Measurements from ENCODE around the gene SSBP4.
A peak's percentile ranks its signal among the peaks of the same experiment; 100 is the strongest.

The SSBP4 gene

DNA sequence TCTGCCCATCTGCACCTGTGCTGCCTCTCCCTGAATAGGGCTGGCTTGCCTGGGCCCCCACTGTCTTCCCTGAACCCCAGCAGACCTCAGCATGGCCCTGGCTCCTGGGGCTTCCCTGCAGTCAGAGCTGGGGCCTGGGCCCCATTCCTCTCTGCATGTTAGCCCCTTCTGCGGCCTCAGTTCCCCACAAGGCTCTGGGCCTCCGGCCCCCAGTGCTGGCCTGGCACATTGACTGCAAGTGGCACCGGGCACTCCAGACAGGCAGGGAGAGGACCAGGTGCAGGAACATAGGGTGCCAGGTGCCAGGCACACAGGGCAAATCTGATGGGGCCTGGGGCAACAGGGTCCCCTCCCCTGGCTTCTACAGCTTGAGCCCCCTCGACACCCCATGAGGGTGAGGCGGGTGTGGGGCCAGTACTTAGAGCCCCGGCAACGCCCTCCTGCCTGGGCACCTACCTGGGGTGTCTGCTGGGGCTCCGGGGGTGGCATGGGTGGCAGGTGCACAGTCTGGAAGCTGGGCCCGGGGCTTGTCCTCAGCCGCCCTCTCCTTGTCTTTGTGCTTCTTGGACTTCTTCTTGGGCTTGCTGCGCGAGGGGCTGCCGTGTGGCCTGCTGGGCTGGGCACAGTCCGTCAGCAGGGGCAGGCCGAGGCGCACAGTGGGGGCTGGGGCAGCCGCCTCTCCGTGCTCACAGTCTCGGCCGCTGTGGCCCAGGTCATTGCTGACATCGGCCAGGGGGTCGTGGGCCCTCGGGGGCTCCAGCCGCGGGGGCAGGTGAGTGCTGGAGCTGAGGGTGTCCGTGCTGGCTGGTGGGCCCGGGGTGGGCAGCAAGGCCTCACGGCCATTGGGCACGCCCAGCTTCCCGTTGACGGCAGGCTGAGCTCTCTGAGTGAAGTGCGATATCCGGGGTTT is 31.1 kb downstream of the SSBP4 start:
- no peak overlapping the region for H3K27ac ChIP-seq

GRCh38 chr19:18450931-18451836 is 32.0 kb downstream of the SSBP4 start:
- TF ChIP-seq, protein P1, sequence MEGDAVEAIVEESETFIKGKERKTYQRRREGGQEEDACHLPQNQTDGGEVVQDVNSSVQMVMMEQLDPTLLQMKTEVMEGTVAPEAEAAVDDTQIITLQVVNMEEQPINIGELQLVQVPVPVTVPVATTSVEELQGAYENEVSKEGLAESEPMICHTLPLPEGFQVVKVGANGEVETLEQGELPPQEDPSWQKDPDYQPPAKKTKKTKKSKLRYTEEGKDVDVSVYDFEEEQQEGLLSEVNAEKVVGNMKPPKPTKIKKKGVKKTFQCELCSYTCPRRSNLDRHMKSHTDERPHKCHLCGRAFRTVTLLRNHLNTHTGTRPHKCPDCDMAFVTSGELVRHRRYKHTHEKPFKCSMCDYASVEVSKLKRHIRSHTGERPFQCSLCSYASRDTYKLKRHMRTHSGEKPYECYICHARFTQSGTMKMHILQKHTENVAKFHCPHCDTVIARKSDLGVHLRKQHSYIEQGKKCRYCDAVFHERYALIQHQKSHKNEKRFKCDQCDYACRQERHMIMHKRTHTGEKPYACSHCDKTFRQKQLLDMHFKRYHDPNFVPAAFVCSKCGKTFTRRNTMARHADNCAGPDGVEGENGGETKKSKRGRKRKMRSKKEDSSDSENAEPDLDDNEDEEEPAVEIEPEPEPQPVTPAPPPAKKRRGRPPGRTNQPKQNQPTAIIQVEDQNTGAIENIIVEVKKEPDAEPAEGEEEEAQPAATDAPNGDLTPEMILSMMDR (IDR thresholded peaks at IDR 0.05; ENCODE audit: low read depth, low read length, missing control alignments): peak; percentile 97
- H3K4me3 ChIP-seq (ENCODE audit: low read depth, low read length): no peak overlapping the region
- H3K27me3 ChIP-seq (replicated peaks): no peaks in the 10 kb centered on the region
- peak; percentile 75 for DNase-seq
- no peak overlapping the region for H3K27ac ChIP-seq
- in situ Hi-C loops (cut with HindIII; ENCODE audit: low pct_ligation_motif_present, low sequenced_read_pairs): no loop called here
- peaks cover 31% of the 10 kb centered on the region for H3K36me3 ChIP-seq (replicated peaks)

More for the DNA sequence above, 31.1 kb downstream of the SSBP4 start:
- in situ Hi-C loops (cut with HindIII; ENCODE audit: low pct_ligation_motif_present, low sequenced_read_pairs): no loop called here
- DNase-seq: no peak
- Histone ChIP-seq H3K36me3 (replicated peaks) (peaks cover 37% of the 10 kb centered on the region), H3K4me3 (ENCODE audit: low read depth, low read length) (no peak overlapping the region), H3K27me3 (replicated peaks) (no peaks in the 10 kb centered on the region)
- TF ChIP-seq, protein P1 (IDR thresholded peaks at IDR 0.05; ENCODE audit: low read depth, low read length, missing control alignments): no peak

GRCh38 chr19:18452386-18452785 is 33.2 kb downstream of the SSBP4 start:
- Histone ChIP-seq H3K27me3 (replicated peaks) (no peaks in the 10 kb centered on the region), H3K27ac (no peak overlapping the region), H3K4me3 (ENCODE audit: low read depth, low read length) (no peak overlapping the region), H3K36me3 (replicated peaks) (peaks cover 29% of the 10 kb centered on the region)
- in situ Hi-C loops (cut with HindIII; ENCODE audit: low pct_ligation_motif_present, low sequenced_read_pairs): no loop called here
- TF ChIP-seq, protein P1 (IDR thresholded peaks at IDR 0.05; ENCODE audit: low read depth, low read length, missing control alignments): no peak
- no peak for DNase-seq

DNA sequence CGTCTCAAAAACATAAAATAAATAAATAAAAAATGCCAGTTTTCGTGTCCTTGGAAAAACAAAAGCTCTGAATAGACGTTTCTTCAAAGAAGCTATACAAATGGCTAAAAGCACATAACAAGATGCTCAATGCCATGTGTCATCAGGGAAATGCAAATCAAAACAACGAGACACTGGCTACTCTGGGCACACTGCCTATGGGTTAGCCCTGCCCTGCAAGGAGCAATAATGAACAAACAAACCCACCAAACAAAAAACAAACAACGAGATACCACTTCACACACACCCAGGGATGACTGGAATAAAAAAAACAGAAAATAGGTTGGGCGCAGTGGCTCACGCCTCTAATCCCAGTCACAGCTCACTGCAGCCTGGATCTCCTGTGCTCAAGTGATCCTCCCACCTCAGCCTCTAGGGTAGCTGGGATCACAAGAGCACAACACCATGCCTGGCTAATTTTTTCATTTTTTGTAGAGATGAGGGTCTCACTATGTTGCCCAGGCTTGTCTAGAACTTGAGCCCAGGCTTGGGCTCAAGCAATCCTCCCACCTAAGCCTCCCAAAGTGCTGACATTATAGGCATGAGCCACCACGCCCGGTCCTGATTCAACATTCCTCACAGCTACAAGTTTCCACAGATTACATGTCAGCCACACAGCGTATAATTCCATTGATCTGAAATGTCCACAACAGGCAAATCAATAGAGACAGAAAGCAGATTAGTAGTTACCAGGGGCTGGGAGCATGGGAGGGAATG is 34.2 kb downstream of the SSBP4 start:
- Histone ChIP-seq H3K4me3 (ENCODE audit: low read depth, low read length) (no peak overlapping the region), H3K27ac (no peak overlapping the region), H3K27me3 (replicated peaks) (no peaks in the 10 kb centered on the region), H3K36me3 (replicated peaks) (peaks cover 29% of the 10 kb centered on the region)
- DNase-seq: no peak
- in situ Hi-C loops (cut with HindIII; ENCODE audit: low pct_ligation_motif_present, low sequenced_read_pairs): no loop called here
- TF ChIP-seq, protein P1 (IDR thresholded peaks at IDR 0.05; ENCODE audit: low read depth, low read length, missing control alignments): no peak

DNA sequence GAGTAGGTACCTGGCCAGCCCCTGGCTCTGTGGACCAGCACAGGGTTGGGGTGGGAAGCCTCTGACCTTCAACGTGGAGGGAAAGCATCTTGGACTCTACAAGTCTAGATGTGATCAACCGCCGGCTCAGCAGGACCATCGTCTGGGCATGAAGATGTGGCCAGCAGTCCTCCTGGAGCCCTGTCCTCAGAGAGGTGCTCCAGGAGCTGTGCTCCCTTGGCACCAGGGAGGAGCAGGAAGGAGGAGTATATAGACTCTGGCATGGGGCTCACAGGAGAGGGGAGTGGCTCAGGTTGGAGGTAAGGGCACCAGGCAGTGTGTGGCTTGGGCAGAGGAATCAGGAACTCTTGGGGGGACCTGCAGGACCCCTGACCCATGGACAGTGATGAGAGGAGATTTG is 37.1 kb downstream of the SSBP4 start:
- Histone ChIP-seq H3K4me3 (ENCODE audit: low read depth, low read length) (no peak overlapping the region), H3K36me3 (replicated peaks) (peaks cover 28% of the 10 kb centered on the region), H3K27me3 (replicated peaks) (no peaks in the 10 kb centered on the region), H3K27ac (no peak overlapping the region)
- TF ChIP-seq, protein P1 (IDR thresholded peaks at IDR 0.05; ENCODE audit: low read depth, low read length, missing control alignments): no peak
- in situ Hi-C loops (cut with HindIII; ENCODE audit: low pct_ligation_motif_present, low sequenced_read_pairs): no loop called here
- DNase-seq: no peak
